ENCODE measurements around the gene OR8A1.

GRCh38 chr11:124520550-124520854, 49.3 kb upstream of the OR8A1 start:
- TF ChIP-seq CTCF (IDR thresholded peaks at IDR 0.05) (no peak), EP300 (IDR thresholded peaks at IDR 0.05) (no peak), POLR2A (IDR thresholded peaks at IDR 0.05) (no peak)

Data from stomach (tissue), 4 donors.